OCI-LY3 (cell line): ENCODE data around the gene ABLIM2.

Experiments
- CTCF ChIP-seq: fragments of 200-600, 300-600 bp; sonication (generic); IDR thresholded peaks from 2 replicates; pipeline ENCODE4 v1.5.1; 2014; ENCODE audit warnings: antibody characterized with exemption, low read length, low read depth
- EZH2phosphoT487 ChIP-seq: fragments of 200-600 bp; shearing (Covaris generic); IDR thresholded peaks from 2 replicates; pipeline ENCODE4 v1.6.1; 2018; ENCODE audit warnings: antibody characterized with exemption, mixed run types, low read depth

GRCh38 chr4:8168832-8169598 lies 10.4 kb upstream of the ABLIM2 start:
- TF ChIP-seq CTCF = no peak
- no peak for TF ChIP-seq EZH2phosphoT487
